ENCODE measurements around the gene GRM7.

- TF ChIP-seq CTCF (IDR thresholded peaks at IDR 0.05): no peak
- TF ChIP-seq POLR2AphosphoS5 (IDR thresholded peaks at IDR 0.05): no peak
These were observed 213.3 kb downstream of the GRM7 start for GRCh38 chr3:7074217-7074616.
